SU-DHL-6 (cell line): ENCODE results near the gene TFIP11.

ENCODE experiments used
- H2AFZ ChIP-seq: fragments of 200-600 bp; sonication (generic); 2 replicates; pipeline ENCODE4 v1.6.1; 2014; ENCODE audit warnings: low read depth, mild to moderate bottlenecking, moderate library complexity, mixed read lengths, antibody characterized with exemption, low read length; ENCODE audit not compliant: severe bottlenecking
- H3F3A ChIP-seq: fragments of 200-600 bp; shearing (Covaris generic); 2 replicates; pipeline ENCODE4 v1.6.0; 2016; ENCODE audit warnings: antibody characterized with exemption, mild to moderate bottlenecking; ENCODE audit not compliant: insufficient read depth
- H3K27ac ChIP-seq: fragments of 200-600 bp; sonication (generic); 2 replicates; pipeline ENCODE4 v1.5.1; 2016; ENCODE audit warnings: low read depth, mild to moderate bottlenecking, low read length, moderate library complexity, mixed read lengths
- H3K27me3 ChIP-seq: fragments of 200-600 bp; sonication (generic), shearing (Covaris generic); 2 replicates; pipeline ENCODE4 v1.6.0; 2014; ENCODE audit warnings: mild to moderate bottlenecking, low read length
- H3K36me3 ChIP-seq: fragments of 200-600 bp; sonication (generic); 2 replicates; pipeline ENCODE4 v1.6.1; 2014; ENCODE audit warnings: mild to moderate bottlenecking, low read length, mixed read lengths
- H3K4me2 ChIP-seq: fragments of 300-600, 200-600 bp; shearing (Covaris generic), sonication (generic); 2 replicates; pipeline ENCODE4 v1.6.0; 2014; ENCODE audit warnings: low read length, low read depth, mild to moderate bottlenecking; ENCODE audit not compliant: poor library complexity, severe bottlenecking
- H3K4me3 ChIP-seq: fragments of 200-600 bp; sonication (generic); 2 replicates; pipeline ENCODE4 v1.5.1; 2014; ENCODE audit warnings: antibody characterized with exemption, low read length, mild to moderate bottlenecking, mixed read lengths; ENCODE audit not compliant: insufficient read depth, poor library complexity, severe bottlenecking
- H3K79me2 ChIP-seq: fragments of 200-600 bp; sonication (generic); 2 replicates; pipeline ENCODE4 v1.6.1; 2014; ENCODE audit warnings: mild to moderate bottlenecking, low read length, moderate library complexity; ENCODE audit not compliant: insufficient read depth
- H3K9ac ChIP-seq: fragments of 200-600 bp; sonication (generic); 2 replicates; pipeline ENCODE4 v1.7.0; 2014; ENCODE audit warnings: mild to moderate bottlenecking, low read length
- H3K9me2 ChIP-seq: fragments of 200-600 bp; sonication (generic); replicated peaks from 2 replicates; pipeline ENCODE4 v1.6.1; 2014; ENCODE audit warnings: low read length; ENCODE audit not compliant: insufficient read depth
- H3K9me3 ChIP-seq: fragments of 200-600 bp; sonication (generic); 2 replicates; pipeline ENCODE4 v1.6.1; 2014; ENCODE audit warnings: low read length, mixed read lengths; ENCODE audit not compliant: insufficient read depth
- H4K20me1 ChIP-seq: fragments of 200-600 bp; sonication (generic); 2 replicates; pipeline ENCODE4 v1.6.1; 2014; ENCODE audit warnings: low read depth, mild to moderate bottlenecking, antibody characterized with exemption, low read length, moderate library complexity, mixed read lengths
- EZH2phosphoT487 ChIP-seq: fragments of 200-600 bp; sonication (generic), shearing (Covaris generic); conservative IDR thresholded peaks from 2 replicates; pipeline ENCODE4 v1.6.1; 2018; ENCODE audit warnings: mild to moderate bottlenecking, antibody characterized with exemption, low read length, moderate library complexity, mixed read lengths
- TF ChIP-seq, protein P1 (sequence below): fragments of 200-600 bp; sonication (generic); IDR thresholded peaks from one replicate; pipeline ENCODE4 v1.5.1; 2017; ENCODE audit warnings: antibody characterized with exemption, mild to moderate bottlenecking, low read length, moderate library complexity; ENCODE audit not compliant: insufficient read depth, poor library complexity, severe bottlenecking

The TFIP11 gene

DNA sequence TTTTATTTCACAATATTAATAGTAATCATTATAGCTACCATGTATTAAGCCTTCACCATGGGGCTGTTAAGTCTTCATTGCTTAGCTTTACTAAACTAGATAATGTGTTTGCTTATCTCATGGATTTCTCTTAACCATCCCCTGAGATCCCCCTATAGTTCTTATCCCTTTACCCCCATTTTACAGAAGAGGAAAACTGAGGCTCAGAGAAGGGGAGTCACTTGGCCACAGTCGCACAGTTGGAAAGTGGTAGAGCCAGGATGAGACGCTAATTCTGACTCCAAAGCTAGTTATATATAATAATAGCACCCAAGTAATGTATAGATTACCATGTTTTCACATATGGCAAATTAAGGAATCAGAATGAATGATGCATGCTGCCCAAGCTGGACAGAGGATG lies 9.7 kb upstream of the TFIP11 start:
- no peak overlapping the region for H3K27ac ChIP-seq

DNA sequence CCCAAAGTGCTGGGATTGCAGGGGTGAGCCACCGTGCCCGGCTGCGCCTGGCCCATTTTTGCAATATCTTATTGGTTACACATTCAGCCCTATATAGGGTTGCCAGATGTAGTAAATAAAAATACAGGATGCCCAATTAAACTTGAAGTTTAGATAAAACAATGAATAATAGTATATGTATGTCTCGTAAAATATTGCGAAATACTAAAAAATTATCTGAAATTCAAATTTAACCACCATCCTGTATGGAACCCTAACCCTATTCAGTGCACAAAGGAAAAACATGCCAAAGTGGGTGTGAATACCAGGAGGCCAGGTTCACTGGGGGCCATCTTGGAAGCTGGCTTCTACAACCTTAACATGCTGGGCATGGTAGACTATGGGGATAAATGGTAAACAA lies 5.2 kb upstream of the TFIP11 start:
- no peak overlapping the region for H3K4me3 ChIP-seq
- H2AFZ ChIP-seq: no peak overlapping the region
- no peaks in the 10 kb centered on the region for H3K9me3 ChIP-seq
- H3F3A ChIP-seq: no peaks in the 10 kb centered on the region
- H3K4me2 ChIP-seq: no peak overlapping the region
- no peaks in the 10 kb centered on the region for H3K36me3 ChIP-seq
- no peaks in the 10 kb centered on the region for H3K9me2 ChIP-seq
- no peaks in the 10 kb centered on the region; the same call in 1 of the 2 replicates for H3K79me2 ChIP-seq
- TF ChIP-seq, protein P1, sequence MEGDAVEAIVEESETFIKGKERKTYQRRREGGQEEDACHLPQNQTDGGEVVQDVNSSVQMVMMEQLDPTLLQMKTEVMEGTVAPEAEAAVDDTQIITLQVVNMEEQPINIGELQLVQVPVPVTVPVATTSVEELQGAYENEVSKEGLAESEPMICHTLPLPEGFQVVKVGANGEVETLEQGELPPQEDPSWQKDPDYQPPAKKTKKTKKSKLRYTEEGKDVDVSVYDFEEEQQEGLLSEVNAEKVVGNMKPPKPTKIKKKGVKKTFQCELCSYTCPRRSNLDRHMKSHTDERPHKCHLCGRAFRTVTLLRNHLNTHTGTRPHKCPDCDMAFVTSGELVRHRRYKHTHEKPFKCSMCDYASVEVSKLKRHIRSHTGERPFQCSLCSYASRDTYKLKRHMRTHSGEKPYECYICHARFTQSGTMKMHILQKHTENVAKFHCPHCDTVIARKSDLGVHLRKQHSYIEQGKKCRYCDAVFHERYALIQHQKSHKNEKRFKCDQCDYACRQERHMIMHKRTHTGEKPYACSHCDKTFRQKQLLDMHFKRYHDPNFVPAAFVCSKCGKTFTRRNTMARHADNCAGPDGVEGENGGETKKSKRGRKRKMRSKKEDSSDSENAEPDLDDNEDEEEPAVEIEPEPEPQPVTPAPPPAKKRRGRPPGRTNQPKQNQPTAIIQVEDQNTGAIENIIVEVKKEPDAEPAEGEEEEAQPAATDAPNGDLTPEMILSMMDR: no peak
- no peak for TF ChIP-seq EZH2phosphoT487
- no peak overlapping the region for H3K27ac ChIP-seq
- H4K20me1 ChIP-seq: no peaks in the 10 kb centered on the region
- H3K9ac ChIP-seq: no peak overlapping the region
- H3K27me3 ChIP-seq: no peaks in the 10 kb centered on the region

More for the DNA sequence above, 9.7 kb upstream of the TFIP11 start:
- Histone ChIP-seq H3K9me2 (no peaks in the 10 kb centered on the region), H3K36me3 (no peaks in the 10 kb centered on the region), H3K4me3 (no peak overlapping the region), H3K9me3 (no peaks in the 10 kb centered on the region), H3K79me2 (no peaks in the 10 kb centered on the region), H4K20me1 (no peaks in the 10 kb centered on the region), H2AFZ (no peak overlapping the region), H3K9ac (no peak overlapping the region), H3K4me2 (no peak overlapping the region), H3F3A (peaks cover 6% of the 10 kb centered on the region; the same call in 1 of the 2 replicates), H3K27me3 (no peaks in the 10 kb centered on the region)
- TF ChIP-seq, protein P1: no peak
- TF ChIP-seq EZH2phosphoT487: no peak

GRCh38 chr22:26516503-26516902 lies 4.2 kb upstream of the TFIP11 start:
- Histone ChIP-seq H3K4me2 (no peak overlapping the region), H3K9me2 (no peaks in the 10 kb centered on the region), H3K9ac (no peak overlapping the region), H3K27ac (no peak overlapping the region), H3F3A (no peaks in the 10 kb centered on the region), H3K27me3 (no peaks in the 10 kb centered on the region), H3K79me2 (peaks cover 9% of the 10 kb centered on the region), H3K36me3 (no peaks in the 10 kb centered on the region), H3K9me3 (no peaks in the 10 kb centered on the region), H3K4me3 (no peak overlapping the region), H2AFZ (no peak overlapping the region), H4K20me1 (no peaks in the 10 kb centered on the region)
- TF ChIP-seq, protein P1: no peak
- TF ChIP-seq EZH2phosphoT487: no peak
